HepG2 (cell line): ENCODE measurements around the gene HSD17B8. TPM values are rescaled to one million over a fixed set of nuclear protein-coding genes. Genes with fewer than 3 reads are reported as not detected.

Experiments used
- ATRX ChIP-seq: sonication (generic); formaldehyde crosslinking; IDR thresholded peaks from 2 replicates; pipeline ENCODE4 v1.4.0; 2020; ENCODE audit warnings: missing genetic modification reagents, borderline replicate concordance
- ELF4 ChIP-seq: sonication (generic); formaldehyde crosslinking; IDR thresholded peaks from 2 replicates; pipeline ENCODE4 v1.5.0; 2020; ENCODE audit warnings: missing genetic modification reagents, mild to moderate bottlenecking, moderate library complexity, borderline replicate concordance
- ESRRA ChIP-seq: sonication (generic); formaldehyde crosslinking; IDR thresholded peaks from 2 replicates; pipeline ENCODE4 v1.5.1; 2020; ENCODE audit warnings: mild to moderate bottlenecking, low read depth, missing genetic modification reagents
- HNRNPLL ChIP-seq: fragments of 200-400 bp; formaldehyde crosslinking; IDR thresholded peaks from 2 replicates; pipeline ENCODE4 v1.6.1; 2017; ENCODE audit warnings: mild to moderate bottlenecking, low read depth, low read length; ENCODE audit not compliant: poor library complexity, severe bottlenecking
- MED13 ChIP-seq: sonication (generic); formaldehyde crosslinking; IDR thresholded peaks from 2 replicates; pipeline ENCODE4 v1.5.0; 2020; ENCODE audit warnings: missing genetic modification reagents
- RELA ChIP-seq: sonication (generic); formaldehyde crosslinking; IDR thresholded peaks from 2 replicates; pipeline ENCODE4 v1.4.0; 2020; ENCODE audit warnings: missing genetic modification reagents
- SCMH1 ChIP-seq: sonication (generic); formaldehyde crosslinking; IDR thresholded peaks from 2 replicates; pipeline ENCODE4 v1.9.0; 2021; ENCODE audit warnings: missing genetic modification reagents, mild to moderate bottlenecking, borderline replicate concordance
- SIN3A ChIP-seq: IDR thresholded peaks from 2 replicates; pipeline ENCODE4 v1.6.1; 2011; ENCODE audit warnings: low read depth, mild to moderate bottlenecking, control low read depth, low read length, borderline replicate concordance
- SMARCC2 ChIP-seq: fragments of 450-650 bp; IDR thresholded peaks from 2 replicates; pipeline ENCODE4 v1.6.1; 2017; ENCODE audit warnings: antibody characterized with exemption, mild to moderate bottlenecking
- TCF7 ChIP-seq: sonication (generic); IDR thresholded peaks from 2 replicates; pipeline ENCODE4 v1.6.1; 2016; ENCODE audit warnings: antibody characterized with exemption, low read depth
- TEAD2 ChIP-seq: sonication (generic); formaldehyde crosslinking; IDR thresholded peaks from 2 replicates; pipeline ENCODE4 v1.9.0; 2021; ENCODE audit warnings: missing genetic modification reagents
- ZMYM4 ChIP-seq: sonication (generic); formaldehyde crosslinking; IDR thresholded peaks from 2 replicates; pipeline ENCODE4 v1.8.1; 2023; ENCODE audit warnings: mild to moderate bottlenecking, missing genetic modification reagents
- ZNF121 ChIP-seq: sonication (generic); formaldehyde crosslinking; IDR thresholded peaks from 2 replicates; pipeline ENCODE4 v1.5.0; 2020; ENCODE audit warnings: mild to moderate bottlenecking, missing genetic modification reagents
- ZNF264 ChIP-seq: sonication (generic); formaldehyde crosslinking; IDR thresholded peaks from 2 replicates; pipeline ENCODE4 v1.4.0; 2020; ENCODE audit warnings: missing genetic modification reagents
- ZNF296 ChIP-seq: sonication (generic); formaldehyde crosslinking; conservative IDR thresholded peaks from 2 replicates; pipeline ENCODE4 v1.5.0; 2020; ENCODE audit warnings: mild to moderate bottlenecking, missing genetic modification reagents
- ZNF33A ChIP-seq: sonication (generic); formaldehyde crosslinking; IDR thresholded peaks from 2 replicates; pipeline ENCODE4 v1.5.1; 2020; ENCODE audit warnings: missing genetic modification reagents, mild to moderate bottlenecking, moderate library complexity, borderline replicate concordance
- ZNF713 ChIP-seq: sonication (generic); formaldehyde crosslinking; IDR thresholded peaks from 2 replicates; pipeline ENCODE4 v1.4.0; 2020; ENCODE audit warnings: mild to moderate bottlenecking, missing genetic modification reagents
- ZSCAN25 ChIP-seq: sonication (generic); formaldehyde crosslinking; IDR thresholded peaks from 2 replicates; pipeline ENCODE4 v1.8.0; 2022; ENCODE audit warnings: mild to moderate bottlenecking, missing genetic modification reagents
- polyA plus RNA-seq, 8 experiments: library from polyadenylated mRNA; depleted of rRNA in 3 of 8; stranded (reverse) in 7 of 8; unstranded in 1 of 8; fragments of >200 nt; fragmentation: Illumina TruSeq in 4 of 8; extraction: Trizol in 4 of 8; gene quantifications; 2 replicates each; pipeline versions ENCODE4 v1.2.1 to v1.2.3, GENCODE V29; 2011 to 2016; ENCODE audit warnings: low read depth in 4 of 8, missing spikeins in 1 of 8, mixed read lengths in 1 of 8; ENCODE audit not compliant: insufficient read depth in 1 of 8
- total RNA-seq, 5 experiments: library from RNA; depleted of rRNA; stranded (reverse); fragments of >200 nt; fragmentation: Illumina TruSeq; extraction: Trizol; gene quantifications; 2 replicates each; pipeline ENCODE4 v1.2.3, GENCODE V29; 2016; ENCODE audit warnings: low read depth in 1 of 5
- TF ChIP-seq, protein P1 (sequence below): sonication (generic); formaldehyde crosslinking; IDR thresholded peaks from 2 replicates; pipeline ENCODE4 v1.5.1; 2020; ENCODE audit warnings: mild to moderate bottlenecking, missing genetic modification reagents
- TF ChIP-seq, protein P2 (sequence below): sonication (generic); formaldehyde crosslinking; IDR thresholded peaks from 2 replicates; pipeline ENCODE4 v1.8.0; 2023; ENCODE audit warnings: mild to moderate bottlenecking, missing genetic modification reagents
- TF ChIP-seq, protein P3 (sequence below): sonication (generic); formaldehyde crosslinking; IDR thresholded peaks from 2 replicates; pipeline ENCODE4 v1.8.1; 2022; ENCODE audit warnings: mild to moderate bottlenecking, missing genetic modification reagents
- TF ChIP-seq, protein P4 (sequence below): IDR thresholded peaks from 2 replicates; pipeline ENCODE4 v1.6.1; 2018; ENCODE audit warnings: missing genetic modification reagents, mild to moderate bottlenecking, missing compliant biosample characterization
- TF ChIP-seq, protein P5 (sequence below): sonication (generic); formaldehyde crosslinking; IDR thresholded peaks from 2 replicates; pipeline ENCODE4 v1.4.0; 2020; ENCODE audit warnings: missing genetic modification reagents

Gene HSD17B8
- total and polyA plus RNA-seq, 2 of the 13 experiments (the other 11 are each of a cell fraction or from before 2014, with no cell fraction given) = 12.6 to 20.1 TPM

DNA sequence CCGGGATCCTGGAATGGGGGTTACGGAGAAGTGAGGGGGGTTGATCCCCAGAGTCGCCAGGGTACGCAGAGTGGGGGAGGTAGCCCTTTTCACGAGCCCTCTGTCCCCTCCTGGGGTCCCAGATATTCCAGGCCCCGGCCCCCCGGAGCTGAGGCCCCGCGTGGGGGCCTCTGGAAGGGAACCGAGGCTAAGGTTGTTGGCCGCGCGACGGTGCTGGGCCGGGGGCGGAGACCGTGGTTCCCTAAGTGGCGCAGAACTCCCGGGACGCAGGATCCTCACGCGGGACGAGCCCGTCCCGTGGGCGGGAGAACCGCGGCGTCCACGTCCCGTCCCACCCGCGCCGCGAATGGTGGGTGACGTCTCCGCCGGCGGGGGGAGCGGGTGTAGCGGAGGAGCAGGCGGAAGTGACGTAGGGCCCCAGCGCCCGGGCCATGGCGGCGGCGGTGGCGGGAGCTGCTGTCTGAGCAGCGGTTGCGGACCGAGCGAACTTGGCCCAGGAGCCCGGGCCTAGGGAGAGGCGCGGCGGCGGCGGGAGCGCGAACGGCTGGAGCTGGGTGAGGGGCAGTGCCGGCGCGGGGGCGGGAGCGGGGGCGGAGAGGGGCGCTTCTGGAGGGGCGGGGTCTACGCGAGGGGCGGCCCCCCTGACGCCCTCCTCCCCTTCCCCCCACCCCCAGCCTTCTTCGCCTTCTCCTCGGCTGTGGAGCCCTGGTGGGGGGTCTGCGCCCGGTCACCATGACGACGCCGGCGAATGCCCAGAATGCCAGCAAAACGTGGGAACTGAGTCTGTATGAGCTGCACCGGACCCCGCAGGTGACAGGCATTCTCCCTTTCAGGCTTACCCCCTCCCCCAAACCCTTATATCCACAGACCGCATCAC, 3.9 kb downstream of the HSD17B8 start, which contains the start of gene RING1 (continued):
- no peak for TF ChIP-seq ATRX (CRISPR knock-in tag)
- TF ChIP-seq ZMYM4 (CRISPR knock-in tag) = no peak
- TF ChIP-seq ZNF296 (CRISPR knock-in tag) = peak; percentile 17; the same call in 1 of the 2 replicates
- TF ChIP-seq, protein P1, sequence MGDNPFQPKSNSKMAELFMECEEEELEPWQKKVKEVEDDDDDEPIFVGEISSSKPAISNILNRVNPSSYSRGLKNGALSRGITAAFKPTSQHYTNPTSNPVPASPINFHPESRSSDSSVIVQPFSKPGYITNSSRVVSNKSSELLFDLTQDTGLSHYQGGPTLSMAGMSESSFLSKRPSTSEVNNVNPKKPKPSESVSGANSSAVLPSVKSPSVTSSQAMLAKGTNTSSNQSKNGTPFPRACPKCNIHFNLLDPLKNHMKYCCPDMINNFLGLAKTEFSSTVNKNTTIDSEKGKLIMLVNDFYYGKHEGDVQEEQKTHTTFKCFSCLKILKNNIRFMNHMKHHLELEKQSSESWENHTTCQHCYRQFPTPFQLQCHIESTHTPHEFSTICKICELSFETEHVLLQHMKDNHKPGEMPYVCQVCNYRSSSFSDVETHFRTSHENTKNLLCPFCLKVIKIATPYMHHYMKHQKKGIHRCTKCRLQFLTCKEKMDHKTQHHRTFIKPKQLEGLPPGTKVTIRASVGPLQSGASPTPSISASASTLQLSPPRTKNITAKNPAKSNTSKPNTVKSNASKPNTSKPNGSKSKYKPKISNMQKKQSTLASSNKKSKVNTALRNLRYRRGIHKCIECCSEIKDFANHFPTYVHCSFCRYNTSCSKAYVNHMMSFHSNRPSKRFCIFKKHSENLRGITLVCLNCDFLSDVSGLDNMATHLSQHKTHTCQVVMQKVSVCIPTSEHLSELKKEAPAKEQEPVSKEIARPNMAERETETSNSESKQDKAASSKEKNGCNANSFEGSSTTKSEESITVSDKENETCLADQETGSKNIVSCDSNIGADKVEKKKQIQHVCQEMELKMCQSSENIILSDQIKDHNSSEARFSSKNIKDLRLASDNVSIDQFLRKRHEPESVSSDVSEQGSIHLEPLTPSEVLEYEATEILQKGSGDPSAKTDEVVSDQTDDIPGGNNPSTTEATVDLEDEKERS = peak; percentile 89
- TF ChIP-seq SCMH1 (CRISPR knock-in tag) = no peak
- TF ChIP-seq SIN3A = 0 out of 2 replicates have a peak, but pooled peaks have one; percentile 73
- no peak; the same call in 1 of the 2 replicates for TF ChIP-seq ZSCAN25 (CRISPR knock-in tag)
- peak; percentile 54; the same call in 1 of the 2 replicates for TF ChIP-seq ELF4 (CRISPR knock-in tag)
- no peak for TF ChIP-seq ZNF264 (CRISPR knock-in tag)
- TF ChIP-seq, protein P2, sequence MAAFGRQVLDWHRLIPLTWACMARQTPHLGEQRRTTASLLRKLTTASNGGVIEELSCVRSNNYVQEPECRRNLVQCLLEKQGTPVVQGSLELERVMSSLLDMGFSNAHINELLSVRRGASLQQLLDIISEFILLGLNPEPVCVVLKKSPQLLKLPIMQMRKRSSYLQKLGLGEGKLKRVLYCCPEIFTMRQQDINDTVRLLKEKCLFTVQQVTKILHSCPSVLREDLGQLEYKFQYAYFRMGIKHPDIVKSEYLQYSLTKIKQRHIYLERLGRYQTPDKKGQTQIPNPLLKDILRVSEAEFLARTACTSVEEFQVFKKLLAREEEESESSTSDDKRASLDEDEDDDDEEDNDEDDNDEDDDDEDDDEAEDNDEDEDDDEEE = no peak
- TF ChIP-seq ZNF121 = no peak
- TF ChIP-seq, protein P3, sequence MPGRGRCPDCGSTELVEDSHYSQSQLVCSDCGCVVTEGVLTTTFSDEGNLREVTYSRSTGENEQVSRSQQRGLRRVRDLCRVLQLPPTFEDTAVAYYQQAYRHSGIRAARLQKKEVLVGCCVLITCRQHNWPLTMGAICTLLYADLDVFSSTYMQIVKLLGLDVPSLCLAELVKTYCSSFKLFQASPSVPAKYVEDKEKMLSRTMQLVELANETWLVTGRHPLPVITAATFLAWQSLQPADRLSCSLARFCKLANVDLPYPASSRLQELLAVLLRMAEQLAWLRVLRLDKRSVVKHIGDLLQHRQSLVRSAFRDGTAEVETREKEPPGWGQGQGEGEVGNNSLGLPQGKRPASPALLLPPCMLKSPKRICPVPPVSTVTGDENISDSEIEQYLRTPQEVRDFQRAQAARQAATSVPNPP (CRISPR knock-in tag) = no peak
- no peak for TF ChIP-seq MED13
- no peak for TF ChIP-seq ZNF33A
- 0 out of 2 replicates have a peak, but pooled peaks have one; percentile 73 for TF ChIP-seq RELA
- TF ChIP-seq TEAD2 (CRISPR knock-in tag) = no peak
- no peak for TF ChIP-seq SMARCC2
- TF ChIP-seq TCF7 = no peak
- TF ChIP-seq, protein P4, sequence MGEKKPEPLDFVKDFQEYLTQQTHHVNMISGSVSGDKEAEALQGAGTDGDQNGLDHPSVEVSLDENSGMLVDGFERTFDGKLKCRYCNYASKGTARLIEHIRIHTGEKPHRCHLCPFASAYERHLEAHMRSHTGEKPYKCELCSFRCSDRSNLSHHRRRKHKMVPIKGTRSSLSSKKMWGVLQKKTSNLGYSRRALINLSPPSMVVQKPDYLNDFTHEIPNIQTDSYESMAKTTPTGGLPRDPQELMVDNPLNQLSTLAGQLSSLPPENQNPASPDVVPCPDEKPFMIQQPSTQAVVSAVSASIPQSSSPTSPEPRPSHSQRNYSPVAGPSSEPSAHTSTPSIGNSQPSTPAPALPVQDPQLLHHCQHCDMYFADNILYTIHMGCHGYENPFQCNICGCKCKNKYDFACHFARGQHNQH (CRISPR knock-in tag) = peak; percentile 79; the same call in 1 of the 2 replicates
- peak; percentile 66 for TF ChIP-seq HNRNPLL
- 0 out of 2 replicates have a peak, but pooled peaks have one; percentile 28 for TF ChIP-seq ZNF713 (CRISPR knock-in tag)
- TF ChIP-seq, protein P5, sequence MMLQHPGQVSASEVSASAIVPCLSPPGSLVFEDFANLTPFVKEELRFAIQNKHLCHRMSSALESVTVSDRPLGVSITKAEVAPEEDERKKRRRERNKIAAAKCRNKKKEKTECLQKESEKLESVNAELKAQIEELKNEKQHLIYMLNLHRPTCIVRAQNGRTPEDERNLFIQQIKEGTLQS (CRISPR knock-in tag) = peak; percentile 83
- TF ChIP-seq ESRRA = no peak
